ENCODE results near the gene PRSS22. TPM values are rescaled to one million over a fixed set of nuclear protein-coding genes. Genes with fewer than 3 reads are reported as not detected.

Gene PRSS22
- total RNA-seq, 2 donors from 2014 or later: 5.0 to 6.2 TPM

GRCh38 chr16:2827831-2828520 lies 30.0 kb downstream of the PRSS22 start:
- Mint-ChIP-seq H3K9me3 (no peaks in the 10 kb centered on the region), H3K27me3 (ENCODE audit: insufficient read depth) (no peaks in the 10 kb centered on the region), H3K27ac (no peak overlapping the region), H3K4me3 (no peak overlapping the region), H3K36me3 (ENCODE audit: low read depth) (no peaks in the 10 kb centered on the region), H3K4me1 (no peaks in the 10 kb centered on the region)
- no peak overlapping the region for H3K27ac ChIP-seq (ENCODE audit: low read depth, low read length)
- DNase-seq: peak; percentile 75
- no peak overlapping the region for H3K4me3 ChIP-seq (ENCODE audit: low read length)
- WGBS, 2 experiments (ENCODE audit: insufficient coverage in 1 of 2, insufficient read length in 1 of 2): 80 to 85% methylated on average over 11 to 14 of the region's 14 CpGs
- no peaks in the 10 kb centered on the region for H3K4me1 ChIP-seq (ENCODE audit: control insufficient read depth, insufficient read depth, low read length)
- no peaks in the 10 kb centered on the region for H3K27me3 ChIP-seq (ENCODE audit: control insufficient read depth, insufficient read depth, low read length, poor library complexity, severe bottlenecking)
- no peaks in the 10 kb centered on the region for H3K36me3 ChIP-seq (ENCODE audit: control insufficient read depth, insufficient read depth, low read length)
- no peak overlapping the region for H3K9ac ChIP-seq (ENCODE audit: extremely low read depth, low read length, poor library complexity, severe bottlenecking)
- TF ChIP-seq CTCF (conservative IDR thresholded peaks at IDR 0.05): no peak
- no peaks in the 10 kb centered on the region for H3K9me3 ChIP-seq (ENCODE audit: control insufficient read depth, low read length)

- Mint-ChIP-seq H3K27ac (no peak overlapping the region), H3K9me3 (no peaks in the 10 kb centered on the region), H3K4me3 (no peak overlapping the region), H3K27me3 (ENCODE audit: insufficient read depth) (no peaks in the 10 kb centered on the region), H3K36me3 (ENCODE audit: low read depth) (no peaks in the 10 kb centered on the region), H3K4me1 (no peaks in the 10 kb centered on the region)
- WGBS, 2 experiments (ENCODE audit: insufficient coverage in 1 of 2, insufficient read length in 1 of 2): 90 to 92% methylated on average over 9 to 15 of the region's 15 CpGs
- Histone ChIP-seq H3K4me3 (ENCODE audit: low read length) (no peak overlapping the region), H3K36me3 (ENCODE audit: control insufficient read depth, insufficient read depth, low read length) (no peaks in the 10 kb centered on the region), H3K27ac (ENCODE audit: low read depth, low read length) (no peak overlapping the region), H3K27me3 (ENCODE audit: control insufficient read depth, insufficient read depth, low read length, poor library complexity, severe bottlenecking) (no peaks in the 10 kb centered on the region), H3K9me3 (ENCODE audit: control insufficient read depth, low read length) (no peaks in the 10 kb centered on the region), H3K4me1 (ENCODE audit: control insufficient read depth, insufficient read depth, low read length) (no peaks in the 10 kb centered on the region), H3K9ac (ENCODE audit: extremely low read depth, low read length, poor library complexity, severe bottlenecking) (no peak overlapping the region)
- TF ChIP-seq CTCF (conservative IDR thresholded peaks at IDR 0.05): no peak
- peak; percentile 36 for DNase-seq
Measured at GRCh38 chr16:2827374-2827791, 30.6 kb downstream of the PRSS22 start.

- Mint-ChIP-seq H3K36me3 (ENCODE audit: low read depth) (no peaks in the 10 kb centered on the region), H3K27ac (no peak overlapping the region), H3K27me3 (ENCODE audit: insufficient read depth) (no peaks in the 10 kb centered on the region), H3K4me3 (no peak overlapping the region), H3K9me3 (no peaks in the 10 kb centered on the region), H3K4me1 (no peaks in the 10 kb centered on the region)
- no peaks in the 10 kb centered on the region for H3K9me3 ChIP-seq (ENCODE audit: control insufficient read depth, low read length)
- H3K36me3 ChIP-seq (ENCODE audit: control insufficient read depth, insufficient read depth, low read length): no peaks in the 10 kb centered on the region
- H3K9ac ChIP-seq (ENCODE audit: extremely low read depth, low read length, poor library complexity, severe bottlenecking): no peak overlapping the region
- 86 to 88% methylated on average over 13 to 19 of the region's 19 CpGs for WGBS, 2 experiments (ENCODE audit: insufficient coverage in 1 of 2, insufficient read length in 1 of 2)
- no peaks in the 10 kb centered on the region for H3K4me1 ChIP-seq (ENCODE audit: control insufficient read depth, insufficient read depth, low read length)
- no peaks in the 10 kb centered on the region for H3K27me3 ChIP-seq (ENCODE audit: control insufficient read depth, insufficient read depth, low read length, poor library complexity, severe bottlenecking)
- no peak for TF ChIP-seq CTCF (conservative IDR thresholded peaks at IDR 0.05)
- DNase-seq: peak; percentile 46
- H3K27ac ChIP-seq (ENCODE audit: low read depth, low read length): no peak overlapping the region
- H3K4me3 ChIP-seq (ENCODE audit: low read length): no peak overlapping the region
Measured at GRCh38 chr16:2826591-2827373, 31.2 kb downstream of the PRSS22 start.
